Pons (tissue), 1 donor: ENCODE data around the gene BTD.
A peak's percentile ranks its signal among the peaks of the same experiment; 100 is the strongest.

Experiments
- DNase-seq: peaks from one replicate; pipeline ENCODE4 v3.0.0-alpha.2; 2016; ENCODE audit warnings: low spot score

The BTD gene

GRCh38 chr3:15637131-15637951 lies 35.8 kb downstream of the BTD start:
- no peak for DNase-seq

GRCh38 chr3:15638193-15638890 lies 36.8 kb downstream of the BTD start:
- DNase-seq = no peak

DNA sequence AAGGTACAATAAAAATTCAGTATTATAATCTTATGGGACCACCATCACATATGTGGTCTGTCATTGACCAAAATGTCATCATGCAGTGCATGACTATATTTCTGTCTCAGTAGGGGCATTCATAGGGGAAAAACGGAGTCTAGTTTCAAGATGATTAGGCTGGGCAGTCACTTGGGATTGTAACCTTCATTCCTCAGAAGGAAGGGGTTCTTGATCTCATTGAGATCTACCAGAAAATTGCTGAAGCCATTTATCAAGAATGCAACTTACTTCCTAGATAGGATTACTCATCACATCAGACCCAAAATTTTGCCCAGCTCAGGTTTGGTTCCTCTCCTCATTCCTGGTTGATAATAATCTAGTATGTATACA lies 37.3 kb downstream of the BTD start:
- no peak for DNase-seq

- no peak for DNase-seq
These were observed 43.7 kb downstream of the BTD start for GRCh38 chr3:15645246-15645645.

DNA sequence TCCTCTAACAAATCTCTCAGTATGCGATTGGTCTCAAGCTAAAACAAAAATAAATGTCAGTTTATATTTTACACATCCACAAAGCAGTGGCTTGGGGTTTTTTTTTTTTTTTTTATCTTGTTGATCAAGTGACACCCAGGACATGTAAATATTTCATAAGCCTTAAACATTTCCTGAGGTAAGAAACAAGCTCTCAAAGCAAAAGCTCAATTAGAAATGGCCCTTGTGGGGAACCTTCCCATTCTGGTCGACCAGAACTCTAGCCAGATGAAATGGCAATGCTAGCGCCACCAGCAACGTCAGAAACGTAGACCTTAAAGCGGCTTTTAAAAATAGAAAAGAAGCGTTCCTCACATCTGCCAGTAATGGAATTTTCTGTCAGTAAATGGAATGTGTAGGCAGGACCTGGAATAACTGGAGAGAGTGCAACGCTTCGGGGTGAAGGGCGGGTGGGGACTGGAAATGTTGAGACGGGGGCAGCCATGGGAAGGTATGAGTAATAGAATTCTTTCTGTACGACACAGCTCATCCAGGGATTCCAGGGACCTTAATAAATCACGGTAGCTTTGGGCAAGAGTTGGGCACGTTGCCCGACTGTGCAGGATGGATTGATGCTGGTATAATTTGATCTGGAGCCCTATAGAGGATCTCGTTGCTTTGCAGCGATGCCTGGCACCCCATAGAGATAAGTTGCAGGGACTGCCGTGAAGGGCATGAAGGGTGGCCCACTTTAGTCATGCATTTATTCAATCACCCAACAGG lies 44.4 kb downstream of the BTD start:
- no peak for DNase-seq

- no peak for DNase-seq
These were observed 45.4 kb downstream of the BTD start for GRCh38 chr3:15646851-15647511.

- peak; percentile 49 for DNase-seq
These were observed 46.1 kb downstream of the BTD start for GRCh38 chr3:15647611-15648167.

GRCh38 chr3:15649341-15649740 lies 47.8 kb downstream of the BTD start:
- DNase-seq = no peak

DNA sequence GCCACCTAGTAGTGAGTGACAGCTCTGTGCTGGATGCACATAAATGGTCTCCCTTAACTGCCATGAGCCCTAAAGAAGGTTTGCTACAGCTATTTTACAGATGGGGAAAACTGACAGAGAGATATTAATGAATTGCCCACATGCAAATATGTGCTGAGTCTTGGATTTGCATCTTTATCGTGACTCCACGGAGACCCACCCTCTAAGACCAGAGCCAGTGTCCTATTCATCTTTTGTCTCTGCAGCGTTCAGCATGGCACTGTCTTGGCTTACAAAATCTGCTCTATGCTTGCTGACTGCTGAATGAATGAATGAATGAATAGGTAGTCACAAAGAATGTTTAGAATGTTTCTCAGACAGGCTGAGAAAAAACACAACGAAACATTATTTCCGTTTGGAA lies 48.3 kb downstream of the BTD start:
- no peak for DNase-seq

DNA sequence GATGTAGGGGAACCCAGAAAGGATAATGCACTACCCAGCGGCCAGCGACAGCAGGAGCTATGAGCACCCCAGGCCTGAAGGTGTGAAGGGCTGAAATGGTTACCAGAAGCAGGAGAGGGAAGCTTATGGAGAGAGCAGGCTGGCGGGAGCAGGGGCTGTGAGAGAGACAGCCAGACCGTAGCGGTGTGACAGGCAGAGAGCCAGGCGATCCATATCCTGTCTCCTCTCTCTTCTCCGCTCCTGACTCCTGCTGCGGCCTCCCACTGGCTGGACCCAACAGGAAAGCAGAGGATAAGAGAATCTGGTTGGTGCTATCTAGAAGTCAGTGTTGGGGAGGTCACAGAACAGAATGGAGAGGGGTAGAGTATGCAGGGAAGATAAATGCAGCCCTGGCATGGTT lies 49.9 kb downstream of the BTD start:
- no peak for DNase-seq

DNA sequence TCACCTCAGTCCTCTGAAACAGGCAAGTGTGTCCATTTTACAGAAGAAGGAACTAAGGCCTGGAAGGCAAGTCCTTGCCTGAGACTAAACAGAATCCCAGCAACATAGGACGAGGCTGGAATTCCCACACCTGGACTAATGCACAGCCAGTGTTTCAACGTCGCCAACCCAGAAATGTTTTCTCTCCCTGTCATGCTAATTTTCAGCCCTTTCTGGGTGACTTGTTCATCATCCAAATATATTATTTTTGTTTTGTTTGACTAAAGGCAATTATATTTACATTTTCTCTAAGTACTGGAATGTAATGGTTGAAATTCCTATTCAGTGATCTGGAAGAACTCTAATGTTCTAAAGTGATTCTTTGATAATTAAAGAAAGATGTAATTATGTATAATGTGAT lies 51.8 kb downstream of the BTD start:
- no peak for DNase-seq

DNA sequence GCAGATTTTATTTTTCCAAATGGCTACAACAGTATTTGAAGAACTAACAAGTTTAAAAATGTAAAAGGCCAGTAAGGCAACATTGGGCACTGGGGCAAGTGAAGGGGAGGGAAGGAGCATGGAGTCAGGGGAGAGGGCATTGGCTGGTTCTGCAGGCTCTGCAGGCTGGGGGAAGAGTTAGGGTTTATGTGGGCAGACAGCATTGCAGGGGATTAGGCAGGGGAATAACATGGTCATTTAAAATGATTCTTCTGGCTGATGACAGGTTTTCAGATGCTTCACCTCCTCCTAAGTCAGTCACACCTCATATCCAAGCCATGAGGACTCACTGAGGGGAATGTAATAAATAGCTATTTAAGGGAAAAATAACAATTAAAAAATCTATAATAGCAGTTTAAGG lies 52.6 kb downstream of the BTD start:
- DNase-seq = no peak

DNA sequence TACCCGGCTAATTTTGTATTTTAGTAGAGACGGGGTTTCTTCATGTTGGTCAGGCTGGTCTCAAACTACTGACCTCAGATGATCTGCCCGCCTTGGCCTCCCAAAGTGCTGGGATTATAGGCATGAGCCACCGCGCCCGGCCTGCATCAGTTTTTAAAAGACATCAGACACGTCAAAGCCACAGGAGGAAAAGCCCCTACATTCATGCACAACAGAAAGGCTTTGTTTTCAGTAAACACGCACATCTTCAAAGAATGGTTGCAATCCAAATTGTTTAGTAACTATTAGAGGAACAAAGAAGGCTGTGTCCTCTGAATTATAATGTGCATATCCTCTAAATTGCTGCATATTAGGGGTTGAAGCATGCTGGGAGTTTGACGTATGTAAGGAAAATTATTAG lies 53.3 kb downstream of the BTD start:
- peak; percentile 98 for DNase-seq

- DNase-seq = no peak
These were observed 54.8 kb downstream of the BTD start for GRCh38 chr3:15656342-15656741.

DNA sequence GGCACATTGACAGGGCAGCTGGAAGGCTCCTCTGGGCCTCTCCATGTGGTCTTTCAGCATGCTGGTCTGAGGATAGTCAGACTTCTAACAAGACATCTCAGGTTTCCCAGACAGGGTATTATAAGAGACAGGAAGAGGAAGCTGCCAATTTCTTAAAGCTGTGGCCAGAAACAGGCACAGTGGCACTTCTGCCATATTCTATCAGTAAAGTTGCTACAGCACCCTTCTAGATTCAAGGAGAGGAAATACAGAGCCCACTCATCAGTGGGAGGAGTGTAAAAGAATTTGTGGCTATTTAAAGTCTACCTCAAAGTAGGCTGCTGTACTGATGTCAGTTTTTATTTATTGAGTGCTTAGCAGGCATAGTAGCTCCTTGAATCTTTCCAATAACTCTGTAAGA lies 55.5 kb downstream of the BTD start:
- no peak for DNase-seq

DNA sequence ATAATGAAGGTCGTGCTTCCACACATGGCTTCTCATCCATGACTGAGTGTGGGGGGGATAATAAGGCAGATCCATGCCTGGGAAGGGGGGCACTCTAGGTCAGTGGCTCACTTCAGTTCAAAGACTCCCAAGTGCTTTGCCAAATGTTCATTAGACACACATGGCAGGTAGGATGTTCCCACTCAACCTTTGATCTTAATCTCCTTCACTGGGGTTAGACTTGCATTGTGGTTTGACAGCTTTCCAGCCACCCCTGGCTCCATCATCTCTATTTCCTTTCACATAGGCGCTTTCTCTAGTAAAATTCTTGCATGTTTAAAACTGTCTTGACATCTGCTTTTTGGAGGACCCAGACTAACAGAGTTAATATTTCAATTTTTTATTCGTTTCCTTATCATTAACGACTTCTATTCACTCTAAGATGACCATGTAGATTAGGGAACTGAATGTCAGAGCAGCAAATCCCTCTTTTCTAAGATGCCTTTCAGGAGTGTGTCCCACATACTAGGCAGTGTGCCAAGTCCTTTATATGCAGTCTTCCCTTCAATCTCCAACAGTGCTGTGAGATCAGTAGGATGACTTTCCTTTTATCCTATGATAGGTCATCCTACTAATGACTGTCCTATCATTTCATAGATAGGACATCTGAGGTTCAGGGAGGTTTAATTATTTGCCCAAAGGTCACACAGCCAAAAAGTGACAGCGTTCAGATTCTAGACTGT lies 57.9 kb downstream of the BTD start:
- DNase-seq = no peak

DNA sequence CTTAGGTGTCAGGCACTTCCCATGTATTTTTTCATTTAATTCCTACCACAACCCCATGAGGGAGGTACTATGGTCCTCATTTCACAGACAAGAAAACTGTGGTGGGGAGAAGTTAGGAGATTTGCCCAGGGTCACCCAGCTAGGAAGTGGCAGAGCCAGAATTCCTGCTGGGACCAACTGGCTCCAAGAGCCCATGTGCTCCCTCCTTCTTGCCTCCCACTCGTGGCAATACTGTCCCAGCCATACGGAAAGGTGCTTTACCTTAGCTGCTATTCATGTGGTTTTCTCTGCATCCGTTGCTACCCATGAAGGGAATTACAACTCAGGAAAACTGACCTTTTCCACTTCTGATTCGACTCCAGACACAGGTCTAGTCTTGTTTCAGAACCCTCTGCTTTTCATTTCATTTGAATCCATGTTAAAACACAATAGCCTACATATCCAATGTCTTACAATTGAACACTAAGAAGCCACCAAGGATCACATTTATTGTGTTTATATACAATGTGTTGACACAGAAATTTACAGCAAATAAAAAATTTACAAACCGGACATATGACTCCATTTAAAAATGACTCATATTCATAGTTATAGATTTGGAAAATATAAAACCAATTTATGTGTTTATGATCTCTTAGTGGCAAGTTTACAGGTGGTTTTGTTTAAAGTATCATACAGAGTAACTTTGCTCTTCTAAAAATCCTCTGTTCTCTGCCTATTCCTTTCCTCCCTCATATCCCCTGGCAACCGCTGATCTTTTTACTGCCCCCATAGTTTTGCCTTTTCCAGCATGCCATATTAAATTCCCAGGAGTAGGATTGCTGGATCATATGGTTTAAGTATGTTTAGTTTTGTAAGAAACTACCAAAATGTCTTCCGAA lies 58.8 kb downstream of the BTD start:
- no peak for DNase-seq

- DNase-seq = no peak
These were observed 62.6 kb downstream of the BTD start for GRCh38 chr3:15664144-15664543.

GRCh38 chr3:15665510-15666150 lies 64.1 kb downstream of the BTD start:
- no peak for DNase-seq

GRCh38 chr3:15666277-15666676 lies 64.7 kb downstream of the BTD start:
- DNase-seq = no peak
